ENCODE results near the gene DCTN2.
A peak's percentile ranks its signal among the peaks of the same experiment; 100 is the strongest.

The DCTN2 gene

GRCh38 chr12:57525615-57526383, 21.2 kb downstream of the DCTN2 start:
- no peak overlapping the region for H3K27ac ChIP-seq (ENCODE audit: low read depth, low read length)
- no peaks in the 10 kb centered on the region for H3K9me3 ChIP-seq (ENCODE audit: insufficient read depth, low read depth, low read length)
- peaks cover 18% of the 10 kb centered on the region; the same call in 1 of the 2 replicates for H3K4me1 ChIP-seq (ENCODE audit: insufficient read depth, low read length)
- H3K27me3 ChIP-seq (ENCODE audit: insufficient read depth, low read length), result no peaks in the 10 kb centered on the region
- H3K9ac ChIP-seq (ENCODE audit: low read depth, low read length), result no peak overlapping the region
- WGBS, result 86% methylated on average over 16 of the region's 16 CpGs
- peaks cover 39% of the 10 kb centered on the region for H3K36me3 ChIP-seq (ENCODE audit: insufficient read depth, low read length)
- no peak overlapping the region for H3K4me3 ChIP-seq (ENCODE audit: low read length)

GRCh38 chr12:57524814-57525614, 22.0 kb downstream of the DCTN2 start:
- WGBS, result 89% methylated on average over 11 of the region's 11 CpGs
- Histone ChIP-seq H3K4me3 (ENCODE audit: low read length) (no peak overlapping the region), H3K9me3 (ENCODE audit: insufficient read depth, low read depth, low read length) (no peaks in the 10 kb centered on the region), H3K9ac (ENCODE audit: low read depth, low read length) (no peak overlapping the region), H3K27ac (ENCODE audit: low read depth, low read length) (no peak overlapping the region), H3K36me3 (ENCODE audit: insufficient read depth, low read length) (peaks cover 31% of the 10 kb centered on the region), H3K4me1 (ENCODE audit: insufficient read depth, low read length) (peaks cover 18% of the 10 kb centered on the region; the same call in 1 of the 2 replicates), H3K27me3 (ENCODE audit: insufficient read depth, low read length) (no peaks in the 10 kb centered on the region)

GRCh38 chr12:57523706-57524614, 23.0 kb downstream of the DCTN2 start:
- no peaks in the 10 kb centered on the region for H3K27me3 ChIP-seq (ENCODE audit: insufficient read depth, low read length)
- no peaks in the 10 kb centered on the region for H3K9me3 ChIP-seq (ENCODE audit: insufficient read depth, low read depth, low read length)
- 82% methylated on average over 14 of the region's 14 CpGs for WGBS
- H3K9ac ChIP-seq (ENCODE audit: low read depth, low read length), result peak overlapping the region; percentile 78
- H3K27ac ChIP-seq (ENCODE audit: low read depth, low read length), result peak overlapping the region; percentile 62
- H3K4me1 ChIP-seq (ENCODE audit: insufficient read depth, low read length), result peaks cover 20% of the 10 kb centered on the region; the same call in 1 of the 2 replicates
- H3K4me3 ChIP-seq (ENCODE audit: low read length), result peak overlapping the region; percentile 87
- peaks cover 26% of the 10 kb centered on the region for H3K36me3 ChIP-seq (ENCODE audit: insufficient read depth, low read length)

- Histone ChIP-seq H3K9me3 (ENCODE audit: insufficient read depth, low read depth, low read length) (no peaks in the 10 kb centered on the region), H3K36me3 (ENCODE audit: insufficient read depth, low read length) (peaks cover 26% of the 10 kb centered on the region), H3K27ac (ENCODE audit: low read depth, low read length) (peak overlapping the region; percentile 96), H3K27me3 (ENCODE audit: insufficient read depth, low read length) (no peaks in the 10 kb centered on the region), H3K4me3 (ENCODE audit: low read length) (peak overlapping the region; percentile 87), H3K4me1 (ENCODE audit: insufficient read depth, low read length) (peaks cover 22% of the 10 kb centered on the region; the same call in 1 of the 2 replicates), H3K9ac (ENCODE audit: low read depth, low read length) (peak overlapping the region; percentile 78)
- WGBS, result 1% methylated on average over 30 of the region's 38 CpGs
These were observed 23.9 kb downstream of the DCTN2 start for GRCh38 chr12:57522887-57523705.

GRCh38 chr12:57522011-57522886, 24.7 kb downstream of the DCTN2 start, which contains the start of gene MBD6:
Gene MBD6 (plus strand): TSS chr12:57522824. CDS start chr12:57524304, 1,480 bp downstream.
- Histone ChIP-seq H3K27ac (ENCODE audit: low read depth, low read length) (peak within 1 kb of the TSS; percentile 96), H3K27me3 (ENCODE audit: insufficient read depth, low read length) (no peaks in the 10 kb centered on the region), H3K36me3 (ENCODE audit: insufficient read depth, low read length) (peaks cover 28% of the 10 kb centered on the region), H3K4me3 (ENCODE audit: low read length) (peak within 1 kb of the TSS; percentile 87), H3K9me3 (ENCODE audit: insufficient read depth, low read depth, low read length) (no peaks in the 10 kb centered on the region), H3K4me1 (ENCODE audit: insufficient read depth, low read length) (peaks cover 22% of the 10 kb centered on the region; the same call in 1 of the 2 replicates), H3K9ac (ENCODE audit: low read depth, low read length) (peak within 1 kb of the TSS; percentile 78)
- WGBS, result under 1% methylated on average over 57 of the region's 57 CpGs

- H3K9me3 ChIP-seq (ENCODE audit: insufficient read depth, low read depth, low read length), result no peaks in the 10 kb centered on the region
- H3K4me3 ChIP-seq (ENCODE audit: low read length), result peak overlapping the region; percentile 87
- H3K36me3 ChIP-seq (ENCODE audit: insufficient read depth, low read length), result peaks cover 33% of the 10 kb centered on the region
- no peaks in the 10 kb centered on the region for H3K27me3 ChIP-seq (ENCODE audit: insufficient read depth, low read length)
- 19% methylated on average over 17 of the region's 17 CpGs for WGBS
- H3K27ac ChIP-seq (ENCODE audit: low read depth, low read length), result peak overlapping the region; percentile 96; the same call in 1 of the 2 replicates
- H3K4me1 ChIP-seq (ENCODE audit: insufficient read depth, low read length), result peaks cover 22% of the 10 kb centered on the region; the same call in 1 of the 2 replicates
- 0 out of 2 replicates have a peak overlapping the region, but pooled peaks have one; percentile 20 for H3K9ac ChIP-seq (ENCODE audit: low read depth, low read length)
These were observed 25.4 kb downstream of the DCTN2 start for GRCh38 chr12:57521525-57522010.

- Histone ChIP-seq H3K9ac (ENCODE audit: low read depth, low read length) (peak within 1 kb of the TSS; percentile 93), H3K4me3 (ENCODE audit: low read length) (peak within 1 kb of the TSS; percentile 96), H3K9me3 (ENCODE audit: insufficient read depth, low read depth, low read length) (no peaks in the 10 kb centered on the region), H3K4me1 (ENCODE audit: insufficient read depth, low read length) (peaks cover 22% of the 10 kb centered on the region; the same call in 1 of the 2 replicates), H3K36me3 (ENCODE audit: insufficient read depth, low read length) (peaks cover 39% of the 10 kb centered on the region), H3K27me3 (ENCODE audit: insufficient read depth, low read length) (no peaks in the 10 kb centered on the region), H3K27ac (ENCODE audit: low read depth, low read length) (peak within 1 kb of the TSS; percentile 99)
- WGBS, result 1% methylated on average over 45 of the region's 52 CpGs
These were observed 26.8 kb downstream of the DCTN2 start, which contains the start of gene DDIT3 for GRCh38 chr12:57520053-57520818. Gene DDIT3 (minus strand): TSS chr12:57520514. CDS start chr12:57517406, 3,108 bp downstream.

GRCh38 chr12:57519796-57520052, 27.3 kb downstream of the DCTN2 start:
- Histone ChIP-seq H3K9me3 (ENCODE audit: insufficient read depth, low read depth, low read length) (no peaks in the 10 kb centered on the region), H3K36me3 (ENCODE audit: insufficient read depth, low read length) (peaks cover 44% of the 10 kb centered on the region), H3K9ac (ENCODE audit: low read depth, low read length) (peak overlapping the region; percentile 93), H3K27ac (ENCODE audit: low read depth, low read length) (peak overlapping the region; percentile 99), H3K4me1 (ENCODE audit: insufficient read depth, low read length) (peaks cover 22% of the 10 kb centered on the region; the same call in 1 of the 2 replicates), H3K4me3 (ENCODE audit: low read length) (peak overlapping the region; percentile 96), H3K27me3 (ENCODE audit: insufficient read depth, low read length) (no peaks in the 10 kb centered on the region)
- 3% methylated on average over 8 of the region's 8 CpGs for WGBS

Data from HUES64 (cell line).